ENCODE measurements around the gene CAV1. TPM values are rescaled to one million over a fixed set of nuclear protein-coding genes. Genes with fewer than 3 reads are reported as not detected.

The CAV1 gene
- total RNA-seq, 1 experiment from 2014 or later: 4.5 TPM

Small RNA genes lying within 50 kb of the gene (small RNA-seq; reads per million reads assigned to genes)
- gene AC006159.2: not detected

Other genes starting within 250 kb of the CAV1 start
- gene CAV2, start 25.3 kb upstream of the CAV1 start, total RNA-seq (2014; rRNA removed; shearing (Covaris generic)): 14.0 and 14.8 TPM in 2 replicates
- gene MET, start 147.2 kb downstream of the CAV1 start, total RNA-seq (2014; rRNA removed; shearing (Covaris generic)): 123 and 128 TPM in 2 replicates